K562 (cell line): ENCODE data around the gene CACNA2D2. TPM values are rescaled to one million over a fixed set of nuclear protein-coding genes. Genes with fewer than 3 reads are reported as not detected.

Experiments
- ARID2 ChIP-seq: fragments of 450-650 bp; IDR thresholded peaks from 2 replicates; pipeline ENCODE4 v1.6.1; 2017; ENCODE audit warnings: antibody characterized with exemption, mild to moderate bottlenecking
- BDP1 ChIP-seq: IDR thresholded peaks from 3 replicates; pipeline ENCODE4 v1.6.1; 2011; ENCODE audit not compliant: insufficient read length, insufficient read depth
- ETV6 ChIP-seq, 3 experiments: fragments of 150-350 bp in 1 of 3; sonication (generic) in 1 of 3; formaldehyde crosslinking in 1 of 3; IDR thresholded peaks; 2 replicates each; pipeline versions ENCODE4 v1.6.1 to v1.8.0; 2014 to 2022; ENCODE audit warnings: borderline replicate concordance in 2 of 3, low read depth in 2 of 3, antibody characterized with exemption in 1 of 3, low read length in 1 of 3, mild to moderate bottlenecking in 1 of 3, missing genetic modification reagents in 1 of 3
- EWSR1 ChIP-seq: fragments of 450-650 bp; IDR thresholded peaks from 2 replicates; pipeline ENCODE4 v1.6.1; 2018; ENCODE audit warnings: borderline replicate concordance, mild to moderate bottlenecking, low read depth, moderate library complexity; ENCODE audit not compliant: partially characterized antibody
- HDAC8 ChIP-seq: fragments of 450-650 bp; IDR thresholded peaks from 2 replicates; pipeline ENCODE4 v1.6.1; 2016; ENCODE audit warnings: mild to moderate bottlenecking, missing genetic modification characterization, moderate library complexity, missing compliant biosample characterization
- HNRNPL ChIP-seq: fragments of 200-400 bp; formaldehyde crosslinking; IDR thresholded peaks from 2 replicates; pipeline ENCODE4 v1.6.1; 2017; ENCODE audit warnings: low read depth, mild to moderate bottlenecking, low read length
- MAFG ChIP-seq: fragments of 450-650 bp; conservative IDR thresholded peaks from 2 replicates; pipeline ENCODE4 v1.6.1; 2016; ENCODE audit warnings: missing genetic modification characterization, missing compliant biosample characterization
- NCOA4 ChIP-seq: fragments of 450-650 bp; IDR thresholded peaks from 2 replicates; pipeline ENCODE4 v1.6.1; 2018; ENCODE audit warnings: mild to moderate bottlenecking; ENCODE audit not compliant: partially characterized antibody
- PHF8 ChIP-seq: fragments of 200-600 bp; sonication (generic); IDR thresholded peaks from 2 replicates; pipeline ENCODE4 v1.6.1; 2012; ENCODE audit warnings: mixed run types, mild to moderate bottlenecking, inconsistent platforms, low read length, moderate library complexity, borderline replicate concordance
- POLR2AphosphoS5 ChIP-seq: IDR thresholded peaks from 2 replicates; pipeline ENCODE4 v1.6.1; 2011; ENCODE audit warnings: mild to moderate bottlenecking, low read depth, low read length, moderate library complexity; ENCODE audit not compliant: control insufficient read depth, insufficient read depth
- RBBP5 ChIP-seq: fragments of 200-600 bp; sonication (generic); IDR thresholded peaks from 2 replicates; pipeline ENCODE4 v1.6.1; 2012; ENCODE audit warnings: borderline replicate concordance, mild to moderate bottlenecking, low read length, control low read depth, inconsistent platforms; ENCODE audit not compliant: insufficient read depth, poor library complexity, severe bottlenecking
- SMC3 ChIP-seq: conservative IDR thresholded peaks from 2 replicates; pipeline ENCODE4 v1.6.1; 2011; ENCODE audit warnings: low read depth, low read length, improper control_type of control experiment; ENCODE audit not compliant: insufficient read depth
- STAG1 ChIP-seq: sonication (generic); formaldehyde crosslinking; IDR thresholded peaks from 2 replicates; pipeline ENCODE4 v1.5.0; 2020; ENCODE audit warnings: missing genetic modification reagents, borderline replicate concordance
- TRIM28 ChIP-seq: fragments of 450-650 bp; IDR thresholded peaks from 2 replicates; pipeline ENCODE4 v1.6.1; 2017
- ZNF41 ChIP-seq: fragments of 250-450 bp; sonication (Bioruptor Pico); conservative IDR thresholded peaks from 2 replicates; pipeline ENCODE4 v1.4.0; 2020; ENCODE audit warnings: mild to moderate bottlenecking
- ZNF668 ChIP-seq: fragments of 250-450 bp; sonication (Bioruptor Pico); IDR thresholded peaks from 2 replicates; pipeline ENCODE4 v1.8.0; 2022; ENCODE audit warnings: mild to moderate bottlenecking, inconsistent platforms
- ZNF764 ChIP-seq: fragments of 250-450 bp; sonication (Bioruptor Pico); IDR thresholded peaks from 2 replicates; pipeline ENCODE4 v1.4.0; 2020; ENCODE audit warnings: low read depth, mild to moderate bottlenecking, moderate library complexity
- polyA plus RNA-seq, 8 experiments: library from polyadenylated mRNA; depleted of rRNA in 4 of 8; stranded (reverse) in 5 of 8; unstranded in 3 of 8; fragments of >200 nt; fragmentation: Nextera tagmentation in 2 of 8; fragmentation: Illumina TruSeq in 1 of 8; extraction: Ambion mirVana in 2 of 8; extraction: Trizol in 1 of 8; gene quantifications; 2 replicates each; pipeline versions ENCODE4 v1.2.1 to v1.2.3, GENCODE V29; 2011 to 2014; ENCODE audit warnings: inconsistent platforms in 1 of 8, missing spikeins in 1 of 8
- total RNA-seq, 7 experiments: library from RNA; depleted of rRNA in 6 of 7; stranded (reverse); fragments of >200 nt in 6 of 7; fragmentation: Illumina TruSeq in 2 of 7; extraction: Trizol in 2 of 7; gene quantifications; 2 replicates each; pipeline versions ENCODE4 v1.2.1 to v1.2.3, GENCODE V29; 2011 to 2021; ENCODE audit warnings: low replicate concordance in 1 of 7
- TF ChIP-seq, protein P1 (sequence below): sonication (generic); formaldehyde crosslinking; IDR thresholded peaks from 2 replicates; pipeline ENCODE4 v1.8.0; 2022; ENCODE audit warnings: mild to moderate bottlenecking, missing genetic modification reagents
- TF ChIP-seq, protein P2 (sequence below): fragments of 150-350 bp; IDR thresholded peaks from 2 replicates; pipeline ENCODE4 v1.6.1; 2014; ENCODE audit warnings: low read depth, mild to moderate bottlenecking, low read length, borderline replicate concordance

The CACNA2D2 gene
- total and polyA plus RNA-seq, 9 of the 15 experiments (the other 6 are each of a cell fraction or from before 2014, with no cell fraction given), result 0.11 to 0.58 (median 0.36) TPM; not detected in 2

DNA sequence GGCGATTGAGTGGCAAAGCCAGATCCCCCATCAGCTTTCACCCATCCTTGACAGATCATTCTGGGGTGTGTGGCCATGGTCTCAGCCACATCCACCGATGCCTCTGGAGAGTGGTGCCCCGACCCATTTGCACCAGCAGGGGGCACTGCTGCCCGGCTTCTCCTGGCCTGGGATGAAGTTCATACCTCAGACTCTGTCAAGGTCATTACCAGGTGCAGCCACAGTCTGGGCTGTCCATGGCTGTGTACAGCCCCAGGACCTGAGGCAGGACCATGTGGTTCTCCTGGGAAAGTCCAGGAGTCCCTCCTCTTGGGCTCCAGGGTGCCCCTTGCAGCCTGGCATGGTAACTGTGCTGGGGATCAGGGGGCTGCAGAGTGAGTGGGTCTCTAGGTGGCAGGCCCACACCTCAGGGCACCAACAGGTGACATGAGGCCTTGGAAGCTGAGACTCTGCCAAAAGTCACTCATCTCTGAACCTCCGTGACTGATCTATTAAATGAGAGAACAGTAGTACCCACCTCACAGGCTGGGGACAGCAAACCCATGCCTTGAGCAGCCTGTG is 67.2 kb downstream of the CACNA2D2 start (continued):
- TF ChIP-seq, protein P1, sequence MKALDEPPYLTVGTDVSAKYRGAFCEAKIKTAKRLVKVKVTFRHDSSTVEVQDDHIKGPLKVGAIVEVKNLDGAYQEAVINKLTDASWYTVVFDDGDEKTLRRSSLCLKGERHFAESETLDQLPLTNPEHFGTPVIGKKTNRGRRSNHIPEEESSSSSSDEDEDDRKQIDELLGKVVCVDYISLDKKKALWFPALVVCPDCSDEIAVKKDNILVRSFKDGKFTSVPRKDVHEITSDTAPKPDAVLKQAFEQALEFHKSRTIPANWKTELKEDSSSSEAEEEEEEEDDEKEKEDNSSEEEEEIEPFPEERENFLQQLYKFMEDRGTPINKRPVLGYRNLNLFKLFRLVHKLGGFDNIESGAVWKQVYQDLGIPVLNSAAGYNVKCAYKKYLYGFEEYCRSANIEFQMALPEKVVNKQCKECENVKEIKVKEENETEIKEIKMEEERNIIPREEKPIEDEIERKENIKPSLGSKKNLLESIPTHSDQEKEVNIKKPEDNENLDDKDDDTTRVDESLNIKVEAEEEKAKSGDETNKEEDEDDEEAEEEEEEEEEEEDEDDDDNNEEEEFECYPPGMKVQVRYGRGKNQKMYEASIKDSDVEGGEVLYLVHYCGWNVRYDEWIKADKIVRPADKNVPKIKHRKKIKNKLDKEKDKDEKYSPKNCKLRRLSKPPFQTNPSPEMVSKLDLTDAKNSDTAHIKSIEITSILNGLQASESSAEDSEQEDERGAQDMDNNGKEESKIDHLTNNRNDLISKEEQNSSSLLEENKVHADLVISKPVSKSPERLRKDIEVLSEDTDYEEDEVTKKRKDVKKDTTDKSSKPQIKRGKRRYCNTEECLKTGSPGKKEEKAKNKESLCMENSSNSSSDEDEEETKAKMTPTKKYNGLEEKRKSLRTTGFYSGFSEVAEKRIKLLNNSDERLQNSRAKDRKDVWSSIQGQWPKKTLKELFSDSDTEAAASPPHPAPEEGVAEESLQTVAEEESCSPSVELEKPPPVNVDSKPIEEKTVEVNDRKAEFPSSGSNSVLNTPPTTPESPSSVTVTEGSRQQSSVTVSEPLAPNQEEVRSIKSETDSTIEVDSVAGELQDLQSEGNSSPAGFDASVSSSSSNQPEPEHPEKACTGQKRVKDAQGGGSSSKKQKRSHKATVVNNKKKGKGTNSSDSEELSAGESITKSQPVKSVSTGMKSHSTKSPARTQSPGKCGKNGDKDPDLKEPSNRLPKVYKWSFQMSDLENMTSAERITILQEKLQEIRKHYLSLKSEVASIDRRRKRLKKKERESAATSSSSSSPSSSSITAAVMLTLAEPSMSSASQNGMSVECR (CRISPR knock-in tag), result no peak
- TF ChIP-seq SMC3, result peak; percentile 57; the same call in 1 of the 2 replicates
- TF ChIP-seq ZNF668, result no peak
- TF ChIP-seq HDAC8, result no peak
- TF ChIP-seq, protein P2, sequence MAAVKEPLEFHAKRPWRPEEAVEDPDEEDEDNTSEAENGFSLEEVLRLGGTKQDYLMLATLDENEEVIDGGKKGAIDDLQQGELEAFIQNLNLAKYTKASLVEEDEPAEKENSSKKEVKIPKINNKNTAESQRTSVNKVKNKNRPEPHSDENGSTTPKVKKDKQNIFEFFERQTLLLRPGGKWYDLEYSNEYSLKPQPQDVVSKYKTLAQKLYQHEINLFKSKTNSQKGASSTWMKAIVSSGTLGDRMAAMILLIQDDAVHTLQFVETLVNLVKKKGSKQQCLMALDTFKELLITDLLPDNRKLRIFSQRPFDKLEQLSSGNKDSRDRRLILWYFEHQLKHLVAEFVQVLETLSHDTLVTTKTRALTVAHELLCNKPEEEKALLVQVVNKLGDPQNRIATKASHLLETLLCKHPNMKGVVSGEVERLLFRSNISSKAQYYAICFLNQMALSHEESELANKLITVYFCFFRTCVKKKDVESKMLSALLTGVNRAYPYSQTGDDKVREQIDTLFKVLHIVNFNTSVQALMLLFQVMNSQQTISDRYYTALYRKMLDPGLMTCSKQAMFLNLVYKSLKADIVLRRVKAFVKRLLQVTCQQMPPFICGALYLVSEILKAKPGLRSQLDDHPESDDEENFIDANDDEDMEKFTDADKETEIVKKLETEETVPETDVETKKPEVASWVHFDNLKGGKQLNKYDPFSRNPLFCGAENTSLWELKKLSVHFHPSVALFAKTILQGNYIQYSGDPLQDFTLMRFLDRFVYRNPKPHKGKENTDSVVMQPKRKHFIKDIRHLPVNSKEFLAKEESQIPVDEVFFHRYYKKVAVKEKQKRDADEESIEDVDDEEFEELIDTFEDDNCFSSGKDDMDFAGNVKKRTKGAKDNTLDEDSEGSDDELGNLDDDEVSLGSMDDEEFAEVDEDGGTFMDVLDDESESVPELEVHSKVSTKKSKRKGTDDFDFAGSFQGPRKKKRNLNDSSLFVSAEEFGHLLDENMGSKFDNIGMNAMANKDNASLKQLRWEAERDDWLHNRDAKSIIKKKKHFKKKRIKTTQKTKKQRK, result no peak
- no peak for TF ChIP-seq POLR2AphosphoS5
- TF ChIP-seq NCOA4, result no peak
- TF ChIP-seq STAG1 (CRISPR knock-in tag), result 0 out of 2 replicates have a peak, but pooled peaks have one; percentile 24
- 0 out of 2 replicates have a peak, but pooled peaks have one; percentile 21 for TF ChIP-seq ARID2
- TF ChIP-seq ZNF764 (CRISPR knock-in tag), result no peak
- TF ChIP-seq PHF8, result no peak
- no peak for TF ChIP-seq BDP1
- no peak for TF ChIP-seq HNRNPL
- no peak for TF ChIP-seq ETV6 (IDR thresholded peaks at IDR 0.05; ENCODE audit: borderline replicate concordance in 1 of 2, low read depth in 2 of 2, low read length in 1 of 2)
- no peak for TF ChIP-seq ETV6 (CRISPR knock-in tag; IDR thresholded peaks at IDR 0.05; ENCODE audit: borderline replicate concordance)
- TF ChIP-seq ZNF41 (CRISPR knock-in tag), result no peak
- TF ChIP-seq EWSR1, result no peak
- TF ChIP-seq MAFG, result no peak
- no peak for TF ChIP-seq TRIM28
- TF ChIP-seq RBBP5, result no peak
